HepG2 (cell line): Measurements from ENCODE around the gene SYT7. TPM values are rescaled to one million over a fixed set of nuclear protein-coding genes. Genes with fewer than 3 reads are reported as not detected.

Source experiments
- AGO2 ChIP-seq: fragments of 200-400 bp; formaldehyde crosslinking; optimal IDR thresholded peaks from 2 replicates; pipeline ENCODE3; 2017; ENCODE audit warnings: mild to moderate bottlenecking, low read depth, low read length, moderate library complexity
- ARID2 ChIP-seq: sonication (generic); formaldehyde crosslinking; IDR thresholded peaks from 2 replicates; pipeline ENCODE4 v1.8.1; 2022; ENCODE audit warnings: mild to moderate bottlenecking, missing genetic modification reagents, borderline replicate concordance
- CBX1 ChIP-seq: IDR thresholded peaks from one replicate; pipeline ENCODE4 v1.6.1; 2016; ENCODE audit warnings: antibody characterized with exemption, low read depth
- GATAD1 ChIP-seq: IDR thresholded peaks from 2 replicates; pipeline ENCODE4 v1.6.1; 2016; ENCODE audit warnings: missing genetic modification reagents, missing compliant biosample characterization
- KAT8 ChIP-seq: IDR thresholded peaks from 2 replicates; pipeline ENCODE4 v1.6.1; 2016; ENCODE audit warnings: missing genetic modification reagents, missing compliant biosample characterization
- PHB2 ChIP-seq: fragments of 450-650 bp; IDR thresholded peaks from 2 replicates; pipeline ENCODE4 v1.6.1; 2018; ENCODE audit not compliant: partially characterized antibody
- PHF8 ChIP-seq: sonication (generic); formaldehyde crosslinking; IDR thresholded peaks from 2 replicates; pipeline ENCODE4 v1.5.0; 2020; ENCODE audit warnings: missing genetic modification reagents
- RFXANK ChIP-seq: IDR thresholded peaks from 2 replicates; pipeline ENCODE4 v1.6.1; 2016
- RFXAP ChIP-seq: sonication (generic); formaldehyde crosslinking; IDR thresholded peaks from 2 replicates; pipeline ENCODE4 v1.4.0; 2020; ENCODE audit warnings: missing genetic modification reagents, borderline replicate concordance
- SRSF1 ChIP-seq: fragments of 200-400 bp; formaldehyde crosslinking; optimal IDR thresholded peaks from 2 replicates; pipeline ENCODE3; 2017; ENCODE audit warnings: mild to moderate bottlenecking, low read depth, low read length, moderate library complexity
- TCF12 ChIP-seq, 2 experiments: fragments of 450-650 bp in 1 of 2; sonication (generic) in 1 of 2; formaldehyde crosslinking in 1 of 2; IDR thresholded peaks; 2 replicates each; pipeline versions ENCODE4 v1.6.1 to v1.8.0; 2017 to 2022; ENCODE audit warnings: antibody characterized with exemption in 1 of 2, mild to moderate bottlenecking in 1 of 2, missing genetic modification reagents in 1 of 2, moderate library complexity in 1 of 2
- ZKSCAN5 ChIP-seq: sonication (generic); formaldehyde crosslinking; IDR thresholded peaks from 2 replicates; pipeline ENCODE4 v1.5.1; 2020; ENCODE audit warnings: mild to moderate bottlenecking, missing genetic modification reagents
- ZKSCAN8 ChIP-seq: IDR thresholded peaks from 2 replicates; pipeline ENCODE4 v1.6.1; 2016; ENCODE audit warnings: borderline replicate concordance, missing genetic modification reagents, missing compliant biosample characterization
- ZNF232 ChIP-seq: sonication (generic); formaldehyde crosslinking; IDR thresholded peaks from 2 replicates; pipeline ENCODE4 v1.4.0; 2020; ENCODE audit warnings: missing genetic modification reagents, borderline replicate concordance
- ZNF281 ChIP-seq: sonication (generic); formaldehyde crosslinking; IDR thresholded peaks from 2 replicates; pipeline ENCODE4 v1.4.0; 2020; ENCODE audit warnings: missing genetic modification reagents, borderline replicate concordance
- ZNF326 ChIP-seq: sonication (generic); formaldehyde crosslinking; IDR thresholded peaks from 2 replicates; pipeline ENCODE4 v1.4.0; 2020; ENCODE audit warnings: missing genetic modification reagents, borderline replicate concordance
- ZNF672 ChIP-seq: sonication (generic); formaldehyde crosslinking; IDR thresholded peaks from 2 replicates; pipeline ENCODE4 v1.8.1; 2022; ENCODE audit warnings: missing genetic modification reagents
- ZNF720 ChIP-seq: sonication (generic); formaldehyde crosslinking; IDR thresholded peaks from 2 replicates; pipeline ENCODE4 v1.4.0; 2020; ENCODE audit warnings: missing genetic modification reagents
- ZNF782 ChIP-seq: sonication (generic); formaldehyde crosslinking; IDR thresholded peaks from 2 replicates; pipeline ENCODE4 v1.4.0; 2020; ENCODE audit warnings: missing genetic modification reagents, mild to moderate bottlenecking, borderline replicate concordance
- ZSCAN20 ChIP-seq: sonication (generic); formaldehyde crosslinking; IDR thresholded peaks from 2 replicates; pipeline ENCODE4 v1.4.0; 2020; ENCODE audit warnings: missing genetic modification reagents, mild to moderate bottlenecking, borderline replicate concordance
- ZSCAN30 ChIP-seq: sonication (generic); formaldehyde crosslinking; IDR thresholded peaks from 2 replicates; pipeline ENCODE4 v1.5.0; 2020; ENCODE audit warnings: mild to moderate bottlenecking, missing genetic modification reagents
- polyA plus RNA-seq, 8 experiments: library from polyadenylated mRNA; depleted of rRNA in 3 of 8; stranded (reverse) in 7 of 8; unstranded in 1 of 8; fragments of >200 nt; fragmentation: Illumina TruSeq in 4 of 8; extraction: Trizol in 4 of 8; gene quantifications; 2 replicates each; pipeline versions ENCODE4 v1.2.1 to v1.2.3, GENCODE V29; 2011 to 2016; ENCODE audit warnings: low read depth in 4 of 8, missing spikeins in 1 of 8, mixed read lengths in 1 of 8; ENCODE audit not compliant: insufficient read depth in 1 of 8
- total RNA-seq, 5 experiments: library from RNA; depleted of rRNA; stranded (reverse); fragments of >200 nt; fragmentation: Illumina TruSeq; extraction: Trizol; gene quantifications; 2 replicates each; pipeline ENCODE4 v1.2.3, GENCODE V29; 2016; ENCODE audit warnings: low read depth in 1 of 5
- TF ChIP-seq, protein P1 (sequence below): sonication (generic); formaldehyde crosslinking; IDR thresholded peaks from 2 replicates; pipeline ENCODE4 v1.8.1; 2023; ENCODE audit warnings: mild to moderate bottlenecking, missing genetic modification reagents
- TF ChIP-seq, protein P2 (sequence below): sonication (generic); IDR thresholded peaks from 2 replicates; pipeline ENCODE4 v1.6.1; 2016; ENCODE audit warnings: low read depth, borderline replicate concordance

The SYT7 gene
- total and polyA plus RNA-seq, 2 of the 13 experiments (the other 11 are each of a cell fraction or from before 2014, with no cell fraction given) = 1.4 to 4.4 TPM

GRCh38 chr11:61509043-61510029 lies 71.5 kb downstream of the SYT7 start (continued):
- TF ChIP-seq ZKSCAN8 (CRISPR knock-in tag) (no peak), TCF12 (IDR thresholded peaks at IDR 0.05) (no peak), TCF12 (CRISPR knock-in tag; IDR thresholded peaks at IDR 0.05) (0 out of 2 replicates have a peak, but pooled peaks have one; percentile 25), CBX1 (no peak), RFXANK (CRISPR knock-in tag) (no peak), ZNF232 (CRISPR knock-in tag) (no peak; the same call in 1 of the 2 replicates), KAT8 (peak; percentile 39; the same call in 1 of the 2 replicates), SRSF1 (no peak), AGO2 (no peak), ZSCAN30 (CRISPR knock-in tag) (no peak), ZNF672 (CRISPR knock-in tag) (0 out of 2 replicates have a peak, but pooled peaks have one; percentile 36), ZNF720 (no peak), GATAD1 (CRISPR knock-in tag) (peak; percentile 50; the same call in 1 of the 2 replicates), ZNF782 (no peak), RFXAP (CRISPR knock-in tag) (no peak; the same call in 1 of the 2 replicates), ZNF326 (CRISPR knock-in tag) (no peak), ARID2 (CRISPR knock-in tag) (0 out of 2 replicates have a peak, but pooled peaks have one; percentile 41), PHB2 (no peak), ZKSCAN5 (no peak), ZSCAN20 (CRISPR knock-in tag) (no peak), PHF8 (CRISPR knock-in tag) (no peak), ZNF281 (CRISPR knock-in tag) (no peak)
- TF ChIP-seq, protein P1, sequence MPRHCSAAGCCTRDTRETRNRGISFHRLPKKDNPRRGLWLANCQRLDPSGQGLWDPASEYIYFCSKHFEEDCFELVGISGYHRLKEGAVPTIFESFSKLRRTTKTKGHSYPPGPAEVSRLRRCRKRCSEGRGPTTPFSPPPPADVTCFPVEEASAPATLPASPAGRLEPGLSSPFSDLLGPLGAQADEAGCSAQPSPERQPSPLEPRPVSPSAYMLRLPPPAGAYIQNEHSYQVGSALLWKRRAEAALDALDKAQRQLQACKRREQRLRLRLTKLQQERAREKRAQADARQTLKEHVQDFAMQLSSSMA (CRISPR knock-in tag) = peak; percentile 90; the same call in 1 of the 2 replicates
- TF ChIP-seq, protein P2, sequence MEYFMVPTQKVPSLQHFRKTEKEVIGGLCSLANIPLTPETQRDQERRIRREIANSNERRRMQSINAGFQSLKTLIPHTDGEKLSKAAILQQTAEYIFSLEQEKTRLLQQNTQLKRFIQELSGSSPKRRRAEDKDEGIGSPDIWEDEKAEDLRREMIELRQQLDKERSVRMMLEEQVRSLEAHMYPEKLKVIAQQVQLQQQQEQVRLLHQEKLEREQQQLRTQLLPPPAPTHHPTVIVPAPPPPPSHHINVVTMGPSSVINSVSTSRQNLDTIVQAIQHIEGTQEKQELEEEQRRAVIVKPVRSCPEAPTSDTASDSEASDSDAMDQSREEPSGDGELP = peak; percentile 14; the same call in 1 of the 2 replicates
